Fibroblast of upper back skin (primary cell): ENCODE data around the gene EPHA3.
A peak's percentile ranks its signal among the peaks of the same experiment; 100 is the strongest.

ENCODE experiments used
- DNase-seq: peaks from one replicate; pipeline ENCODE4 v3.0.0-alpha.2; 2013

EPHA3 gene

DNA sequence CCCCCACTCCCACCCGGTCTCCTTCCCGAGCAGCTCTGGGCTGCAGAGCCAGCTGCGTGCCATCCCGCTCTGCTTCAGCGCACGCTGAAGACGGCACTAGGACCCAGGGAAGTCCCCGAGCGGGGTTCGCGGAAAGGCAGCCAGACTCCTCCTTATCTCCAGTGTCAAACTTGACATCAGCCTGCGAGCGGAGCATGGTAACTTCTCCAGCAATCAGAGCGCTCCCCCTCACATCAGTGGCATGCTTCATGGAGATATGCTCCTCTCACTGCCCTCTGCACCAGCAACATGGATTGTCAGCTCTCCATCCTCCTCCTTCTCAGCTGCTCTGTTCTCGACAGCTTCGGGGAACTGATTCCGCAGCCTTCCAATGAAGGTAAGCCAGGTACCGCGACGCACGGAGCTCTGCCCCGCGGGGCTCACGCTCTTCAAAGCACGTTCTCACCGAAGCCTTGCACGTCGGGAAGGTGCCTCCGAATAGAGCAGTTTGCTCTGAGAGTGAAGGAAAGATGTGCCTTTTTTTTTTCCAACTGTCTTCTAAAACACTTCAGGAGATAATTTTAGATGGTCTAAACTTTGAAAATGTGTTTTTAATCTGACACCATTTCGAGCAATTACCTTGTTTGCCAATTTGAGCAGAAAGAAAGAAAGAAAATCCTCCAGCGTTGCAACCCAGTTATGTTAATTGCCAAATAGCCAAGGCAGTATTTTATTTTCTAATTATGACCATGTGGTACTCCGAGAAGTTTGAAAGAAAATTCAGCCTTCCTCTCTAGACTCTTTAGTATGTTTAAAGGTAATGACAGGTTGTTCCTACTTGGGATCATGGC lies at the start of gene EPHA3:
Gene EPHA3 (plus strand): TSS at position 161 of the 830 bp plus-strand sequence. CDS start 128 bp downstream, at position 289.
- DNase-seq, result peak; percentile 81

- DNase-seq, result peak; percentile 39
These were observed 49.0 kb upstream of the EPHA3 start for GRCh38 chr3:89058371-89058770.

DNA sequence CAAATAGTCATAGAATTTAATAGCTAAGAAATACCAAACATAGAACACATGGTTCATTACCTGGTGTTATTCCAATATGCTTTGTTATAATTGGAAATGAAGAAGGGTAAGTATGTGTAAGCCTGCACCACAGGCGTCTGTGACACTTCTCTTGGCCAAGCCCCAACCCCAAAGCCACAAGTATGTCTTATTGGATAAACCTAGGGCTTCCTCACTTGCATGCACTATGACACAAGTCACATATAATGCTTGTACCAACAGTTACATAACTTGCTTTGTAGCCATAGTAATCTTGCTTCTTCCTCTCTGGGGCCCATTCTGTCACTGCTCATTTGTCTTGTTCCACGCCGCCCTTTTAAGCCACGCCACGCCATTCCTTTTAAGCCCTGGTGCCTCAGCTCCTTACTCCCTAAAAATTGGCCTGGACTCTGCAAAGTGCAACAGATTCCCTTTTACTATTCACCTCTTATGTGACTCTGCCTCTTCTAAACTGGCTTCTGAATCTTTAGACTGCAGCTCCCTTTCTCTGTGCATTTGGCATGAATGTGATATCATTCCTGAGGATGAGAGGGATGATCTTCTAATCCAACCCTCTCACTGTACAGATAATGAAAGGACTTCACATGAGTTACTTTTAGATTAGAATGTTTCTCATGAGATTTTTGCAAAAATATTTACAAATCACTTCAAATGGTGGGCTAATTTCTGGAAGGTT lies 48.1 kb upstream of the EPHA3 start:
- DNase-seq, result peak; percentile 84

GRCh38 chr3:89061259-89061658 lies 46.2 kb upstream of the EPHA3 start:
- DNase-seq, result no peak

GRCh38 chr3:89067736-89068135 lies 39.7 kb upstream of the EPHA3 start:
- no peak for DNase-seq

DNA sequence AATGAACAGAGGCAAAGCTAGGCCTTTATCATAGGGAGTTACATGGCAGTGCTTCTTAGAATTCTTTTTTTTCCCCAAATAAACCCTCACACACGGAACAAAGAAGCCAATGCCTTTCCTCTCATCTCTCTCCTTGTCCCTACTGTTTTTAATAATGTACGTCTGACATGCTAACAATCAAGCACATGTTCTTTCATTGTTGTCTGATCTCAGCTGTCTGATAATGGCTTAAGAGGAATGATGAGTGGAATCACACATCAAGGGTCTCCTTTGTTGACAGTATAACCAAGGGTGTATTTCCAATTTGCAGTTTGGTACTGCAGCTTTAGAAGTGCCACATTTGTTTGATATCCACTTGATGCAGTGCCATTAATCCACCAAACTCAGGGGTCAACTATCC lies 34.8 kb upstream of the EPHA3 start:
- DNase-seq, result no peak

- DNase-seq, result no peak
These were observed 27.5 kb upstream of the EPHA3 start for GRCh38 chr3:89079944-89080343.

GRCh38 chr3:89087851-89088250 lies 19.6 kb upstream of the EPHA3 start:
- DNase-seq, result no peak

DNA sequence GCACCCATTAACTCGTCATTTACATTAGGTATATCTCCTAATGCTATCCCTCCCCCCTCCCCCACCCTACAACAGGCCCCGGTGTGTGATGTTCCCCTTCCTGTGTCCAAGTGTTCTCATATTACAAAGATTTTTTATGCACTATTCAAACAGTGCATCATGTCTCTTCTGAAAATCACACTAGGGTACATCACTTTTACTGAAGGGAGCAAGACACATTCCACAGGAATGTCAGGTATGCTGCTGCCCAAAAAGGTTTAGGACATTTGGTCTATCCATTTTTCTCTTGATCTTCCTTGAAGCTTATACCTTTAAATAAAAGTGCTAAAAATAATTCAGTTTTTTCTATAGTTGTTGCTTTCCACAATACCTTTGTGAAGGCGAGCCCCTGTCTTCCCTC lies 9.2 kb upstream of the EPHA3 start:
- peak; percentile 45 for DNase-seq

- peak; percentile 67 for DNase-seq
These were observed 8.3 kb upstream of the EPHA3 start for GRCh38 chr3:89098964-89099585.

DNA sequence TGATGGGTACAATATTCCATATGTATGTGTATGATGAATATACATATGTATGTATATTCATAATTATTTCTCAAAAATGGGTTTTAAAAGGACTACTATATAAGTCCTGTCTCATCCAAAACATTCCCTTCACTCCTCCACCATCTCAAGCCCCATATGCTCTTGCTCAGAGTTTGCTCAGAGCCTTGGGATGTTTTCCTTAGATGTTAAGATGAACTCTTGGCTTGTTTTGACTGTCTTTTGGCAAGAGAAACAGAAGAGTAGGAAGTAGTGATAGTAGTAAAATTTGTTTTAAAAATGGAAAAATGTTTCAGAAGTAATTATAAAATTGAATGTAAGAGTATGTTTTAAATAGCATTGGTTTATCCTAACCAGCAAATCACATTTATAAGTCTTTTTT lies 6.2 kb upstream of the EPHA3 start:
- no peak for DNase-seq

DNA sequence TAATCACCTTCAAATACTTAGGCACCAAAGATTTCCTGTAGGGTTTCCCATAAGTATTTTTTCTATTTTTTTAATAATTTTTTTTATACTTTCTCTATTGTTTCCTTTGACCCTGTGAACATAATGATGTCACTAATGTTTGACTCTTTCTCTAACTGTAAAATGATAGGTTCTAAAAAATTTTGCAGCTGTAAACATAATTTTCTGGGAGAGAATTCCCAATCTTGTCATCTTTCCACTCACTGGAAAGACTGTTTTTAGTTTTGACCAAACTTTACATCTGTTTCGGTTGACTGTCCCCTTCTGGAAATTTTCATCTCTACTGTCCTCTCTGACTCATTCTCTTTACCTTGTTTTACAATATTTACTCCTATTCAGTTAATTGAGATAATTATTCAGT lies 5.5 kb upstream of the EPHA3 start:
- DNase-seq, result no peak

- no peak for DNase-seq
These were observed 2.9 kb upstream of the EPHA3 start for GRCh38 chr3:89104499-89104898.

GRCh38 chr3:89105503-89105902 lies 1.9 kb upstream of the EPHA3 start:
- no peak for DNase-seq

GRCh38 chr3:89108291-89108550 lies 800 bp downstream of the EPHA3 start:
- no peak for DNase-seq

DNA sequence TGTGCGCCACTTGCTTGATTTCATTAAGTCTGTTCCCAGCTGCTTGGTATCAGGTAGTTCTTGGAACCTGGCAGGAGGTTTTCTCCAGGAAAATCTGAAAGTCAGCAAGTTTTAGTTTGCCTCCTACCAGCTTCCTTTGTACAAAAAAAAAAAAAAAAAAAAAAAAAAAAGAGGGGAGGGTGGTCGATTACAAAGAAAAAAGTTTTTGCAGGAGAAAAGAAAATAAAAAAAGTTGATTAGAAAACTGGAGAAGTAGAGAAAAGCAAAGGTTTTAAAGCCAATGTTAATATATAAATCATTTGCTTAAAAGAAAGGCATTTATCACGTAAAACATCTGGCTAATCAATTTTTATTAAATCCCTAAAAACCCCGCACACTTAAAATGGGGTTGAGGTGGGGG lies 5.9 kb downstream of the EPHA3 start:
- DNase-seq, result no peak

- DNase-seq, result peak; percentile 63
These were observed 6.7 kb downstream of the EPHA3 start for GRCh38 chr3:89113893-89114840.

DNA sequence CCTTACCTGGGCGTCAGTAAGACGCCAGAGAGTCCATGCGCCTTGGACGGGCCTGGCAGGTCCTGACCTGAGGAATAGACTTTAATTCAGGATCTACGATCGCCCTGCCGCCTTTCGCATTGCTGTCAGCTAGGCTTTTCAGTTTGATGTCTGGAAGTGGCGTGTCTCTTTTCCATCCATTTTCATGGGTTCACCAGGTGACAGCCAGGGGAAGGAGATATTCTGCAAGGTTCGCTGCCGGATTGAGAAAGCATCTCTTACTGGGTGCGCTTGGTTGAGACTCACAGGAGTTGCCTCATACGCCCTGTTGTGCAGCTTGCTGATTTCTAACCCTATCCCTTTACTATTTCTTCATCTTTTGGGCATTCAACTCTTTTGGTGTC lies 7.4 kb downstream of the EPHA3 start:
- DNase-seq, result no peak

- DNase-seq, result peak; percentile 92
These were observed 9.1 kb downstream of the EPHA3 start for GRCh38 chr3:89116476-89116875.

DNA sequence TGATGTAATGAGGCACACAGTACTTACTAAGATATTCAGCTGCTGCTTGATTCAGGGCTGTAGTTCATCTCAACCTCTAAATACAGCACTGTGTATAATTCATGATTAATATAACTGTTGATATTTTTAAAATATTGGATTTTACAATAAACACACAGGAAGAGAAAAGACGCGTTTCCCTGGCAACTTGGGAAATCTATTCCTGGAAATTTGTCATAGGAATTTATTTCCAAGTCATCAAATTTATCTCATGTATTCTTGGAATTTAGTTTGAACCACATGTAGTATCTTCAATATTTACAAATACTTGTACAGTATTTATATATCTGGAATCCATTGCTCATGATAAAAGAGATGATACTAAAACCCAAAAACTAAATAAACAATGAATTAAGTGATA lies 30.6 kb downstream of the EPHA3 start:
- DNase-seq, result no peak

- DNase-seq, result no peak
These were observed 32.4 kb downstream of the EPHA3 start for GRCh38 chr3:89139870-89140269.

- no peak for DNase-seq
These were observed 36.7 kb downstream of the EPHA3 start for GRCh38 chr3:89144080-89144479.

GRCh38 chr3:89145995-89146394 lies 38.6 kb downstream of the EPHA3 start:
- peak; percentile 98 for DNase-seq
